Measurements from ENCODE around the gene MTREX.

The MTREX gene

DNA sequence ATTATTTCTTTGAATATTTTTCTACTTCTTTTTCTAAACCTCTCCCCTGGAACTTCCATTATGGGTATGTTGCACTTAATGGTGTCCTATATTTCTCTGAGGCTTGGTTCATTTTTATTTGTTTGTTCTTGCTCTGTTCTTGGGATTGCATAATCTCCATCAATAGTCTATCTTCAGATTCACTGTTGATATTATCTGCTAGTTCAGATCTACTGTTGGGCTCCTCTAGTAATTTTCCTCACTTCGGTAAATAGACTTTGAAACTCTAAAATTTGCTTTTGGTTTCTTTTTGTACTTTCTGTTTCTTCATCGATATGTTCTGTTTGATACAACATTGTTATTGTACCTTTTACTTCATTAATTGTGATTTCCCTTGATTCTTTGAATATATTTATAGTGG, 76.3 kb downstream of the MTREX start:
- no peak for DNase-seq (ENCODE audit: extremely low read depth, insufficient read length)
- H3K27me3 ChIP-seq (replicated peaks; ENCODE audit: control insufficient read depth, insufficient read depth, low read length): no peaks in the 10 kb centered on the region
- H3K4me3 ChIP-seq (replicated peaks; ENCODE audit: low read depth, low read length): no peak overlapping the region
- H3K36me3 ChIP-seq (ENCODE audit: control insufficient read depth, insufficient read depth, low read length): peaks cover 2% of the 10 kb centered on the region
- TF ChIP-seq, protein P1, sequence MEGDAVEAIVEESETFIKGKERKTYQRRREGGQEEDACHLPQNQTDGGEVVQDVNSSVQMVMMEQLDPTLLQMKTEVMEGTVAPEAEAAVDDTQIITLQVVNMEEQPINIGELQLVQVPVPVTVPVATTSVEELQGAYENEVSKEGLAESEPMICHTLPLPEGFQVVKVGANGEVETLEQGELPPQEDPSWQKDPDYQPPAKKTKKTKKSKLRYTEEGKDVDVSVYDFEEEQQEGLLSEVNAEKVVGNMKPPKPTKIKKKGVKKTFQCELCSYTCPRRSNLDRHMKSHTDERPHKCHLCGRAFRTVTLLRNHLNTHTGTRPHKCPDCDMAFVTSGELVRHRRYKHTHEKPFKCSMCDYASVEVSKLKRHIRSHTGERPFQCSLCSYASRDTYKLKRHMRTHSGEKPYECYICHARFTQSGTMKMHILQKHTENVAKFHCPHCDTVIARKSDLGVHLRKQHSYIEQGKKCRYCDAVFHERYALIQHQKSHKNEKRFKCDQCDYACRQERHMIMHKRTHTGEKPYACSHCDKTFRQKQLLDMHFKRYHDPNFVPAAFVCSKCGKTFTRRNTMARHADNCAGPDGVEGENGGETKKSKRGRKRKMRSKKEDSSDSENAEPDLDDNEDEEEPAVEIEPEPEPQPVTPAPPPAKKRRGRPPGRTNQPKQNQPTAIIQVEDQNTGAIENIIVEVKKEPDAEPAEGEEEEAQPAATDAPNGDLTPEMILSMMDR (IDR thresholded peaks at IDR 0.05; ENCODE audit: insufficient read depth, low read length, poor library complexity, severe bottlenecking): no peak

DNA sequence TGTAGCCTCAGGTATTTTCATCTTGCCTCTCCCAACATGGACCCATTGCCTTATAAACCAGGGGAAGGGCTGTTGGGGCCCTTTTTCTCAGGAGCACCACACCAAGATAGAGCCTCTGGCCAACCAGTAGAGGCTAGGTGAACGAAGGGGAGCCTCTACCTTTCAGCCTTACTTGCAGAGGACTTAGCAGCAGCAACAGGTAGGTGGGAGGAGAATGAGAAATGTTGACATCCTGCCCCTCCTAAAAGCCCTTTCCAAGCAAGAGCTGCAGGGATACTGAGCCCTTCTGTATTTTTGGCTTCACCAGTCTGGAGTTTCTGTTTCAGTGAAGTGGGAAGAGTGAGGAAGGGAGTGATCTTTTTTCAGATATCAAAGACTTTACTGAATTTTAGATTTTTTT, 77.4 kb downstream of the MTREX start:
- Histone ChIP-seq H3K36me3 (ENCODE audit: control insufficient read depth, insufficient read depth, low read length) (peaks cover 2% of the 10 kb centered on the region), H3K4me3 (replicated peaks; ENCODE audit: low read depth, low read length) (no peak overlapping the region), H3K27me3 (replicated peaks; ENCODE audit: control insufficient read depth, insufficient read depth, low read length) (no peaks in the 10 kb centered on the region)
- TF ChIP-seq, protein P1 (IDR thresholded peaks at IDR 0.05; ENCODE audit: insufficient read depth, low read length, poor library complexity, severe bottlenecking): no peak
- no peak for DNase-seq (ENCODE audit: extremely low read depth, insufficient read length)

DNA sequence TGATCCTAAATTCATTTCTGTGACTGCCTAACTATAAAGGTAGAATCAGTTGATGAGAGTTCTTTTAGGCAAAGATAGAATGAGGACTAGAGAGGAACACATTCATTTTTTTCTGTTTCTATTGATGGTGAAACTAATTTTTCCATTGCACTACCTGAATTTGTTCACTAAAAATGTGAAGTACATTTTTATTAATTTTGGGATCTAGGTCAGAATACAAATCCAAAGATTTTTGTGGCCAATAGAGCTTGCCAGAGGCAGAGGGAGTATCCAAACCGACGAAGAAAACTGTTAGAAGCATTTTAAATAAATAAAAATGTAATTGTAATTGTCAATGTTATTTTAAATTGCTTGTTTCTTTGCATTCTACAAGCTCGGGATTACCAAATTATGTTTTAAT, 78.1 kb downstream of the MTREX start:
- no peaks in the 10 kb centered on the region for H3K27me3 ChIP-seq (replicated peaks; ENCODE audit: control insufficient read depth, insufficient read depth, low read length)
- TF ChIP-seq, protein P1 (IDR thresholded peaks at IDR 0.05; ENCODE audit: insufficient read depth, low read length, poor library complexity, severe bottlenecking): no peak
- H3K36me3 ChIP-seq (ENCODE audit: control insufficient read depth, insufficient read depth, low read length): peaks cover 2% of the 10 kb centered on the region
- H3K4me3 ChIP-seq (replicated peaks; ENCODE audit: low read depth, low read length): no peak overlapping the region
- no peak for DNase-seq (ENCODE audit: extremely low read depth, insufficient read length)

DNA sequence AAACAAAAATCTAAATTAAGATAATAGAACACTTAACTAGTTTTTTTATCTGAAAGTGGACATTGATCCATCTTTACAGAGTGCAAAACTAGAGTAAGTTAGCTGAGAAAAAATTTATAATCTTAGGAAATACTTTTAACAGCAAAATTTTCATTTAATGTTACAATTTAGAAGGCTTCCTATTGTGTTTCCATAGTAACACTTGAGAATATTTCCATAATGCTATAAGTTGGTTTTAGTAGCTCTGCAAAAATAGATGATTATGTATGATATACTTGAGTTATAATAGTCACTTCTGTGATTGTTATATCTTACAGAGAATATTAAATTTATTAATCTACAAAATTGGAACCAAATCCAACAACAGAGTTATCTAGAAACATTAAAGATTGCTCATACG, 78.6 kb downstream of the MTREX start:
- H3K27me3 ChIP-seq (replicated peaks; ENCODE audit: control insufficient read depth, insufficient read depth, low read length): no peaks in the 10 kb centered on the region
- H3K4me3 ChIP-seq (replicated peaks; ENCODE audit: low read depth, low read length): no peak overlapping the region
- TF ChIP-seq, protein P1 (IDR thresholded peaks at IDR 0.05; ENCODE audit: insufficient read depth, low read length, poor library complexity, severe bottlenecking): no peak
- peaks cover 2% of the 10 kb centered on the region for H3K36me3 ChIP-seq (ENCODE audit: control insufficient read depth, insufficient read depth, low read length)
- no peak for DNase-seq (ENCODE audit: extremely low read depth, insufficient read length)

DNA sequence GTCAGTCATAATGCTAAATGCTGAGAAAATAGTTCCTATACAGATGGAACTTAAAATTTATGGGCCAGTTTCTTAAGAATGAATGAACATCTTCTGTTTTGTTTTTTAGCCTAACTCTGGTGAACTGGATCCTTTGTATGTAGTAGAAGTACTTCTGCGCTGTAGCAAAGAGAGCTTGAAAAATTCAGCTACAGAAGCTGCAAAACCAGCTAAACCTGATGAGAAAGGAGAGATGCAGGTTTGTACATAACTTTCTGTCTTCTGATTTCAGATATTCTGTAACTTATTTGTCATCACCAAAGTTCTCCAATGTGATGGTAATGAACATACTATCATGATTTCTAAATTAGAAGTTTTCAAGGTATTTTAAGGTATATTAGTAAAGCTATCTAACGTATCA, 80.1 kb downstream of the MTREX start:
- no peak for DNase-seq (ENCODE audit: extremely low read depth, insufficient read length)
- Histone ChIP-seq H3K27me3 (replicated peaks; ENCODE audit: control insufficient read depth, insufficient read depth, low read length) (no peaks in the 10 kb centered on the region), H3K36me3 (ENCODE audit: control insufficient read depth, insufficient read depth, low read length) (peaks cover 7% of the 10 kb centered on the region), H3K4me3 (replicated peaks; ENCODE audit: low read depth, low read length) (no peak overlapping the region)
- TF ChIP-seq, protein P1 (IDR thresholded peaks at IDR 0.05; ENCODE audit: insufficient read depth, low read length, poor library complexity, severe bottlenecking): no peak

DNA sequence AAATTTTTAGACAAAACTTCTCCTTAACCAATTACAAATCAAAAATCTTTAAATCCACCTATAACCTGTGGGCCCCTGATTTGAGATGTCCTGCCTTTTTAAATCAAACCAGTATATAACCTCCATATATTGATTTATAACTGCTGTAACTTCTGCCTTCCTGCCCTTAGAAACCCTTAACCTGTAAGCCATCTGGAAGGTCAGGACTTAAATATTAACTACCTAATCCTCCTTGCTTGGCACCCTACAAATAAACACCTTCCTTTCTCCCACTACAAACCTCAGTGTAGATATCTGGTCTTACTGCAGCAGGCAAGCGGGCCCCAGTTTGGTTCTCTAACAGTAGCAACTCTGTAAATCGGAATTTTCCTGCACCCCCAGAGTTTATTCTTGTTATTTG, 83.9 kb downstream of the MTREX start:
- H3K4me3 ChIP-seq (replicated peaks; ENCODE audit: low read depth, low read length): no peak overlapping the region
- no peak for DNase-seq (ENCODE audit: extremely low read depth, insufficient read length)
- TF ChIP-seq, protein P1 (IDR thresholded peaks at IDR 0.05; ENCODE audit: insufficient read depth, low read length, poor library complexity, severe bottlenecking): no peak
- H3K36me3 ChIP-seq (ENCODE audit: control insufficient read depth, insufficient read depth, low read length): peaks cover 5% of the 10 kb centered on the region
- no peaks in the 10 kb centered on the region for H3K27me3 ChIP-seq (replicated peaks; ENCODE audit: control insufficient read depth, insufficient read depth, low read length)

Measured in GM06990 (cell line).